ENCODE data around the gene NFATC2IP.

GRCh38 chr16:28924399-28924761 lies 26.4 kb upstream of the NFATC2IP start:
- TF ChIP-seq CTCF (IDR thresholded peaks at IDR 0.05), result peak in 3 of 6 experiments; percentile 39 to 45 (median 40)
- peak in 1 of 4 donors; percentile 38 for TF ChIP-seq POLR2A (IDR thresholded peaks at IDR 0.05)

Measured in esophagus squamous epithelium (tissue), 4 donors.